Measurements from ENCODE around the gene MSRB3.

Gene MSRB3

DNA sequence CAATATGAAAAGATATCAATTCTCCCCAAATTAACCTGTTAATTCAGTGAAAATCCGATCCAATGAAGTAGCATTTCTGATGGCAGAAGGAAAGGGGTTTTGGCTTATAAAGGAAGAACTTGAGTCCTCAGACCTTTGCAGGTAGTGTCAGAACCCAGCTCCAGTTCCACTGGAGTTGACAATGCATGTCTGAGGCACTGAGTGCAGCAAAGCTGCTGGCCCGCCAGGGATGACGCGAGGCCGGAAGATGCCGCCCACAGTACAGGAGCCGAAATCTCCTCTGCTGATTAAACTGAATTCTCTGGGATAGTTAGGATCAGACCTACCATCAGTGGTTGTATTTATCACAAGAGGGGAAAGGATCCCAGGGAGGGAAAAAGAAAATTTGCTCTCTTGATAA lies 220.7 kb downstream of the MSRB3 start:
- no peak for DNase-seq (ENCODE audit: low read depth)

DNA sequence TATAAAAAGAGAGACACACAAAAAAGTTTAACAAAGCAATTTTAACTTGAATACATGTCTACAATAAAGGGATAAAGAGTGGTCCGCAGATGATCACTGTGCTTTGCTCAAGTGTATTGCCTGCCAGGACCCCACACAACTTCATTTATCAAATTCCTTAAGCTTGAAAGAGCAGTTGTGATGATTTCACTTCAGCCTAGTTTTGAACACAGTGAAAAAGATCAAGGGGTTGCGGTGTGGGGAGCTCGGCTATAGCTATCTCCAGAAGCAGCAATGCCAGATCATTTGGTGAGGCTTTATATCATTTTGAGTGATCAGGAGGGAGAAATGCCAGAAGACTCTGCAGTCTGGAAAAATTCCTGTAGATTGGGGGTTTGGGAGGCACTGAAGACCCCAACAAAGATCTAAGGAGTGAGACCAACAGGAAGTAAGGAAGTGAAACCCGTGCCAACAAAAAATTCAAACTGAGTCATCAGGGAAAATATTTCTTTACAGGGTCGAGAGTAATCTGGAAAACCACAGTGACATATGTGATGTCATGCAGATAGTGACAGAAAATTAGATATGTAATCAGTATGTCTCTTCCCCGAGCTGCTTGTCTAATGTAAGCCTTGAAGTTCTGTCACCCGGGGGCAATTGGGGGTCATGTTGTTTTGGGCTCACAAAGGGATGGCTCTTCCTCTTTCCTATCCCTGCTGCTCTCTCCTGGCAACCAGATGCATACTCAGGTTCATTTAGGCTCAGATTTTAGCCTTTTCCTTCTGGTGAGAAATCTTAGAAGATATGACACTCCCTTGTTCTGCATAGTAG lies 221.8 kb downstream of the MSRB3 start:
- no peak for DNase-seq (ENCODE audit: low read depth)

DNA sequence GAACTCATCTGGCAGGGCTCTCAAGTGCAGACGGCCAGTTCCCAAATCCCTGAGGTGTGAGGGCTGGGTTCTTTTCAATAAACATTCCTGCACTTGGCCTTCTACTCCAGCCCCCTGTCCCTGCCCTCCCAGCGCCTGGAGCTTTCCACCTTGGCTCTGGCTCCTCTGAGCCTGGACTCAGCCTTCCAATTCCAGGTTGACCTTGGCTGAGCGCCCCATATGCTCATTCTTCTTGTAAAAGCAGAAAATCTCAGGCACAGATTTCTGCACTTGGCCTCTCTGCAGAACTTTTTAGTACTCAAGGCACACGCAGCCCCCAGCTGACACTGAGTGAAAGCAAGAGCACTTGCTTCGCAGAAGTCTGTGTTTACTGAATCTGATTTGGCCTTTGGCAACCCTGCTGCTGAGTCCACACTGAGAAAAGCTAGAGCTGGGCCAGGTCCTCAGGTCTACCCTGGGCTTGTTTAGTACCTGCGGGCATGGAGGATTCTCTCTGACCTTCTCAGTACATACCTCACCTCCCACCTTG lies 222.7 kb downstream of the MSRB3 start:
- DNase-seq (ENCODE audit: low read depth): no peak

DNA sequence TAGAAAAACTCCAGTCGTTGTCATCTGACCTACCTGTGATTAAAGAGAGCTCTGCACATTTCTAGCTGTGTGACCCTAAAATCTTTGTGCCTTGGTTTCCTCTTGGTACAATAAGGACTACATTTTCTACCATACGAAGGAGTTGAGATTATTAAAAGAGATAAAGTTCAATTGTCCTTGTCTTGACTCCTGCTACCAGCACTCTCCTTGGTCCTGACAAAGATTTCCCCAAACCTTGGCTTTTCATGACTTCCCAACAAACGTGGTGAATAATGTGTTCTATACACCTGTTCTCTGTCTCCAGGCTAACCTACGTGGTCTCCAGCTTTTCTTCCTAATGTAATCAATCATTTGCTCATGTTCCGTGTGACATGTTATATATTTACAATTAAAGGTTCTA lies 223.5 kb downstream of the MSRB3 start:
- DNase-seq (ENCODE audit: low read depth): no peak

DNA sequence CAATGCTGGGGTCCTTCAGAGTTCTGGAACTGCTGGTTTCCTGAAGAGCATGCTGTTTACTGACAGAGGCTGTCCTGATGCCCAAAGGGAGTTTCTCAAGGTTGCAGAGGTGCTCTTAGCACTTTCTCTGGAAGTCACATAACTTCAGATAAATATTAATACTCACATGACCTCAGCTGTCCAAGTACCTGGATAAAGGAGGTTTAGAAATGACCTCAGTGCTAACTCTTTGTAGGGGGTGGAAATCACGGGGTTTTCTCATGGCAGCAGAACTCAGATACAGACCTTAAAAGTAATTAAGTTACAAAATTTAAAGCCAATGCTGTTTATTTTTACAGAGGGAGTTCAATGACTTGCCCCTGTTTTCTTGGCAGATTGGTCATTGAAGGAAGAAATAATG lies 225.9 kb downstream of the MSRB3 start:
- DNase-seq (ENCODE audit: low read depth): no peak

DNA sequence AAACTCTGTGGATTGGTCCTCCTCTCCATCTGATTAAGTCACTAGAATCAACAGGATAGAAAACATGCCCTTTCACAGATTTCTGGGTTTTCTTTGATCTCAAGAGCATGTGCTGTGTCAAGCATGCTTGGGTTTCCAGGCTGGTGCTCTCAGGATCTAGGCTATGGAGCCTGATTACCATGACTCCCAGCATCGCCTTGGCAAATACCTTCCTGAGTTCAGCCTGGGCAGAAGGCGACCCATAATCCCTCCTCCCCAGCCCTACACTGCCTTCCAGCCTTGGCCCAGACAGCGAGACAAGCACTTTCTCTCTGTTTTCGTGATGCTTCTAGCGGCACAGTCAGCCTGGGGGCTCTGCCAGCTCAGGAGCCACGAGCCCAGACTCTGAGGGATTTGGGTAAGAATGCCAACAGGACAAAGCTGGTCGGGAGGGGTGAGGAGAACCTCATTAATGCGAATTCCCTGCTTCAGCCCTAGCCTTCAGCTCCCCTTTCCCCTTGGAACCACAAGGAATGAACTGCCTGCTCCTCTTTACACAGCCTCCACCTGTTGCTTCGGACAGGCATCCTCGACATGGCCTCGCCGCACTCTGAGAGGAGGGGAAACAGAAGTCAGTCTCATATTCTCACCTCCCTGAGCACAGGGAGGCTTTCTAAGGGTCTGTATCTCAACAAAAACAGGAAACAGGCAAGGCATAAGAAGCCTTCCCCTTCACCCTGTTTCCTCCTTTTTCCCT lies 227.1 kb downstream of the MSRB3 start:
- no peak for DNase-seq (ENCODE audit: low read depth)

DNA sequence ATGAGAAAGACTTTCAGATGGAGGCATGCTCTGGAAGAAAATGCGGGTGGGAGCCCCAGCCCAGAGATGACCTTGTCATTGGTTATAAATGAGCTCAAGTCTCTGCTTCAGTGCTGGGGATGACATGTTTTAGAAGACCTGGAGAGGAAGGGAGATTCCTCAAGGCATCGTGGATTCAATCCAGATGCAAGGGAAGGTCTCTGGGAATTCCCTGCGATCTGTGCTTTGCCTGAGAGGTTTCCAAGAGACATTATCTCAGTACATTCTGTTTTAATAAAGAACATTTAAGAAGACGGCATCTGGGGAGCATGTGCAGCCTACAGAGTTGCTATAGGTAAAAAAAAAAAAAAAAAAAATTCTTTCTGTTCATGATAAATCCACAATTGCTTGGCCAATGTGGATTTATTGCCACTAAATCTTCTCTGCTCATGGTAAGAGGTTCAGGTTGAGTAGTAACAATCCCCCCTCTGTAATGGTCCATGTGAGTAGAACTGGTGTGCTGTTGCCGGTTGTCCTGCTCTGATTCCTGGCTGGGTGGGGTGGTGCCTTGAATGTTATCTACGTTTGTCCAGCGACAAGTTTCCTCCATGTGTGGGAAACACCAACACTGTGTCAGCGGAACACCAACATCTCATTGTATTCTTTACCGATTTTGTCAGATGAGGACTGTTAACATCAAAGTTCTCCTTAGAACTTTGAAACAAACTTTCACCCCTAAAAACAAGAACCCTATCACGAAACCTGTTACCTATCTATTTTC lies 230.0 kb downstream of the MSRB3 start:
- no peak for DNase-seq (ENCODE audit: low read depth)

DNA sequence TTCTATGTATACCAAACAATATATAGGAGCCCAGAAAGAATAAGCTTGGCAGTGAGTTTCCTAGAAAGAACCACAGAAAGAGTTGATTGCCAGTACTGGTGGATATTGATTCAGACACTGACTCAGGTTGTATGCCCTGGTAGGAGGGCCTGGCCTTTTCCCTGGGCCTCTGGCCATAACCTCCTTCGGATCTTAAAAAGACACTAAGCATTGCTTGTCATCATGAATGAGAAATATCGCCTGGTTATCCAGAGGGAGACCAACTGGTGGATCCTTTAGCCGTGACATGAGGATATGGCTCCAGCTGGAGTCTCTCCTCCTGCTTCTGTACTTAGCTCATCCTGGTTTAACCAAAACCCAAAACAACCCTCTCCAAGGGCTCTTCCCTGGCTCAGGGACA lies 231.5 kb downstream of the MSRB3 start:
- DNase-seq (ENCODE audit: low read depth): no peak

DNA sequence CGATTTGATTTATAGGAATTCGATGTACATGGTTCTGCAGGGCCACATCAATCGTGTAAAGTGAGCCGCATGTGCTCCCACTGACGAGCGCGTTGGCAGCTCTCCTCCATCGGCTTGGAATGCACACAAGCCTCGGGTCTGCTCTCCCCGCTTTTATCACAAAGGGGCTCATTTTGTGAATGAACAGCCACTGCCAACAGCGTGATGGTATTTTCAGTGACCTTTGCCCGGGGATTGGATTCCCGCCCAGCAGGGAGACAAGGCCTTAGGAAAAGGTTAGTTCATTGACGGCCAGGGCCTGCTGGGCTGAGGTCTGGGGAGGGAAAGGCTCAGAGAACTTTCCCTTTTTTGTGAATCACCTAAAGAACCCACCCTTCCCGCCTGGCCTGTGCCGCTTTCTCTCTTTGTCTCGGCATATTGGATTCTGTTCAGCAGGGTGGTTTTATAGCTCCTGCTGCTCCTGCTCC lies 232.1 kb downstream of the MSRB3 start:
- DNase-seq (ENCODE audit: low read depth): no peak

DNA sequence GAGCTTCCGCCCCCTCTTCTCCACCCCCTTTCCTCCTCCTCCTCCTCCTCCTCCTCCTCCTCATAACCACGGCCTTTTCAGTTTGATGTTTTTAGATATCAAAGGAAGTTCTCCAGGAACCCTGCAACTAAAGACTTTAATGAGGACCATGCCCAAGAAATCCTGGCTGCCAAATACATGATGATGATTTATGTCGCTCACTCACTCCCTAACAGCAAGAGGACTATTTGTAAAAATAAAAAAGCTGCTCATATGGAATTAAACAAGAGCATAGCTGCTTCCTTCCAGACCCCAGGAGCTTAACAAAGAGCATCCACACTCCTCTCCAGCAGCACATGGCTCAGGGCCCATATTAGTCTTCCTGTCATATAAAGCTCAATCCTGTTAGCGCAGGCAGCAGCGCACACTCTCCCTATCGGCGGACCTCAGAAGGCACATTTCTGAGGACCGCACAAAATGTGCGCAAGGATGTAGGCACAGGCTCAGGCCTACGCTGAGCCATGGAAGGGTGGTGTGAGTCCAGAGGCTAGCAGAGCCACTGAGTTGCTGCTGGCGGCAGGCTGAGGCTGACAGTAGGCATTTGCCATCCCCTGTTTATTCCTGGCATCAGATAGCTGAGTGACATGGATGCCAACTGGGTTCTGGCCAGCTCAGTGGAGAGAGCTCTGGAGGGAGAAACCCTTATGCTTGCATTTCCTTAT lies 232.8 kb downstream of the MSRB3 start:
- no peak for DNase-seq (ENCODE audit: low read depth)

DNA sequence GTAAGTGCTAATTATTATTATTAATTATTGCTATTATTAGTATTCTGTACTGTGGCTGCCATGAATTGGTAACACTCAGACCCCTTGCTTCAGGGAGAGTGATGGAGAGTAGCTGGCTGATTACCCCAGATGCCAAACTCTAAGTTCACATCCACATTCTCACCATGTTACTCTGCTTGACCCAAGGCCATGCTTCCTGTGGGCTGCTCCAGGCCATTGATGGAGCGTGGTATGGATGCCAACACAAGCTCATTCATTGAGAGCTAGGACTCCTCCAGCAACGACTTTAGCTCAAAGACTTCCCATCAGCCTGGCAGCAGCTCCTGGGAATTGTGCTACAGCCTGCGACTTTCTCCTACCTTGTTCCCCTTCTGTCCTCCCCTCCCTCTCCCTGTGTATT lies 233.4 kb downstream of the MSRB3 start:
- DNase-seq (ENCODE audit: low read depth): no peak
